HG03066 (cell line): ENCODE results near the gene HMGB2.

Source experiments
- ATAC-seq: cut with Tn5 transposase; IDR thresholded peaks from one replicate; pipeline ENCODE4 v1.9.1; 2021; ENCODE audit warnings: low read depth; ENCODE audit not compliant: unreplicated experiment

The HMGB2 gene

GRCh38 chr4:173337463-173337862 lies 3.3 kb upstream of the HMGB2 start:
- ATAC-seq = no peak

DNA sequence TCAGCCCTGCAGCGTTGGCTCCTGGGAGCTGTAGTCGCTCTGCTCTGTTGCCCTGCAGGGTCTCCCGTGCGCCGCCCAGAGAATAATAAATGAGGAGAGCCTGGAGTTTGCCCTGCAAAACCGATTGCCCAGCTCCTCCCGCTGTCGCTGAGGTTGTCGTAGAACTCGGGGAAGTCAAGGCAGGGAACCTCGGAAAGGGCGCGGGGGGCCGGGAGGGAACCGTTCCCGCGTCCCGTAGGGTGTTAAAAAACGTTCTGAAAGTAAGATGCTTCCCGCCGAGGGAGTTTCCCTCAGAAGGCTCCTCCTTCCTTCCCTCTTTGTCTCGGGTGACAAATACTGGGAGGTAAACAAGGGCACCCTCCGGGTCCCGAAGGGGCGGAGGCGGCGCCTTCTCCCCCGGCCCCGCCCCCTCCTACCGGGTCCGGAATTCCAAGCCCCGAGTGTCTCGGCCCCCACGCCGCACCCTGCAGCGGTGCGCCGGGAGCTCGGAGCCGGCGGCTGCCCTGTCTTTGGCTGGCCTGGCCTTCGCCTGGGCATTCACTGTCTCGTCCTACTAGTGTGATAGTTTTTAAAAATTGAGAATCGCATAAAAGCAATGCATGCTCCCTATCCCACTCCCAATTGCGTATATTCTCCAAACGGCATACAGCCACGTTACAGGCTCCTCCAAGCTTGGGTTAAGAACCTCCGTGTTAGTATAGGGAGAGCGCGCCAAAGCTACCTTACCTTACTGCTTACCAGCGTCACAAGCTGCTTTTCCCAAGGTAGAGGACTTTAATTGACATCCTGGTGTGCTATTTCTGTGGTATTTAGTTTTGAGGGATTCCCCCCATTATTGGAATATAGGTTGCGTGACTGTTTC lies 964 bp upstream of the HMGB2 start:
- peak; percentile 37 for ATAC-seq

- ATAC-seq = peak; percentile 4
These were observed 487 bp downstream of the HMGB2 start for GRCh38 chr4:173333658-173334084.

DNA sequence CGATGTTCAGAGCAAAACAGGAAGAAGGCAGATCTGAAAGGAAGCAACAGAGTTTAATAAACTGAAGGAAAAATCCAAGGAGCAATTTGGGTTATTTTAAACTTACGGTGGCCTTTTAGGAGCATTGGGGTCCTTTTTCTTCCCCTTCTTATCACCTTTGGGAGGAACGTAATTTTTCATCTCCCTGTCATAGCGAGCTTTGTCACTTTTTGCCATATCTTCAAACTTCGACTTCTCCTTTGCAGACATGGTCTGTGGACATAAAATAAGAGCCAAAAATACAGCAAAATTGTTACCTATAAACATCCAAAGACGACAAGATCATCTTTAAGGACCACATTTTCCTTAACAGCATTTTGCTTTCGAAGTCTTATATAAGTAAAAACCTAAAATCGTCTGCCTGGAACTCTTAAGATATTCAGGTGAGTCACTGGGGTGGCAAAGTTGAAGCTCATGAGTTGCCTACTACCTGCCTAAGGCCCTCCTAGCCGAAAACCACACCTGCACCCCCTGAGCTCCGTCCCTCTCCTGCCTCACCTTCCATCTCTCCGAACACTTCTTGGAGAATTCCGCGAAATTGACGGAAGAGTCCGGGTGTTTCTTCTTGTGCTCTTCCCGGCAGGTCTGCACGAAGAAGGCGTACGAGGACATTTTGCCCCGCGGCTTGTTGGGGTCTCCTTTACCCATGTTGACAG lies 1.0 kb downstream of the HMGB2 start:
- ATAC-seq = no peak

DNA sequence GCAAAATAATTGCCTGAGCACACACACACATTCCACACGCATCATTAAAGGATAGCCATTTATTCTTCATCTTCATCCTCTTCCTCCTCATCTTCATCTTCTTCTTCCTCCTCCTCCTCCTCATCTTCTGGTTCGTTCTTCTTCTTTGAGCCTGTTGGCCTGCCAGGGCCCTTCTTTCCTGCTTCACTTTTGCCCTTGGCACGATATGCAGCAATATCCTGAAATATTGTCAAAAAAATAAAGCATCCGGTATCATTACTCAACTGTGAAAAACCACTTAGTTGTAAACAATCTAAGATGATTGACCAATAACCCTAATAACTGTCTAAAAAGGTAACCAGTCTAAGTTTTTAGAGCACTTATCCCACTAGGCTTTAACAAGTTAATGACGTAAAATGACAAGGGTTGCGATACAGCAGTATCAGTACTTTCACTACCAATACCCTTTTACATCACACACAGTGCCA lies 2.1 kb downstream of the HMGB2 start:
- no peak for ATAC-seq

DNA sequence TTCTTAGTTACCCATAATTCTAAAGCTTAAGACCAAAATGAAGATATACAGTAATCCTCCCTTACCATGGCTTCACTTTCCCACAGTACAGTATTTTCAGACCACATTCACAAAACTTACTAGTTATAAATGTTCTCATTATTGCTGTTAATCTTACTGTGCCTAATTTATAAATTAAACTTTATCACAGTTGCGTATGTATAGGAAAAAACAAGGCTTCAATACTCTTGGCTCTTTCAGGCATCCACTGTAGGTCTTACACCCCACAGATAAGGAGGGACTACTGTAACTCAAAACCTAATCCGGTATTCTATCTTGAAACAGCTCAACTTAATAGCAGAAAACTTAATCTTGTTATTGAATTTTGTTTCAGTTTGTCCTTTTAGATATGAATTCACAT lies 3.6 kb downstream of the HMGB2 start:
- no peak for ATAC-seq

DNA sequence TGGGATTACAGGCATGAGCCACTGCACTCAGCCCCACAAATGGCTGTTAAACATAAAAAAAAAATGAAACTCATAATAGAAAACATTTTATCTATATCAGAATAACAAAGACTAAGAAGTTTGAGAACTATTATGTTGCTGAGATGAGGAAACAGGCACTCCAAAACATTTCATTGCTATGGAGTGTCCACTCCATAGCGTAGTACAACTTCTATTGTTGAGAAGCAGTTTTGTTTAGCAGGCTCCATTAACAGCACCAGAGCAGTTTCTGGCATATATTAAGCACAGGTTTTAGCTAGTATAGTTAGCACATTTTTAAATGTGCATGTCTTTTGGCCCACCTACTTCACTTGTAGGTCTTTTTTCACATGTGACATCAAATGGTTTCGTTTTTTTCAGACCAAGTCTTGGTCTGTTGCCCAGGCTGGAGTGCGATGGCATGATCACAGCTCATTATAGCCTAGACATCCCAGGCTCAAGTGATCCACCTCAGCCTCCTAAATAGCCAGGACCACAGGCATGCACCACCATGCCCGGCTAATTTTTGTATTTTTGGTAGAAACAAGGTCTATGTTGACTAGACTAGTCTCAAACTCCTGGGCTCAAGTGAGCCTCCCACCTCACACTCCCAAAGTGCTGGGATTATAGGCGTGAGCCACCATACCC lies 5.8 kb downstream of the HMGB2 start:
- ATAC-seq = no peak

DNA sequence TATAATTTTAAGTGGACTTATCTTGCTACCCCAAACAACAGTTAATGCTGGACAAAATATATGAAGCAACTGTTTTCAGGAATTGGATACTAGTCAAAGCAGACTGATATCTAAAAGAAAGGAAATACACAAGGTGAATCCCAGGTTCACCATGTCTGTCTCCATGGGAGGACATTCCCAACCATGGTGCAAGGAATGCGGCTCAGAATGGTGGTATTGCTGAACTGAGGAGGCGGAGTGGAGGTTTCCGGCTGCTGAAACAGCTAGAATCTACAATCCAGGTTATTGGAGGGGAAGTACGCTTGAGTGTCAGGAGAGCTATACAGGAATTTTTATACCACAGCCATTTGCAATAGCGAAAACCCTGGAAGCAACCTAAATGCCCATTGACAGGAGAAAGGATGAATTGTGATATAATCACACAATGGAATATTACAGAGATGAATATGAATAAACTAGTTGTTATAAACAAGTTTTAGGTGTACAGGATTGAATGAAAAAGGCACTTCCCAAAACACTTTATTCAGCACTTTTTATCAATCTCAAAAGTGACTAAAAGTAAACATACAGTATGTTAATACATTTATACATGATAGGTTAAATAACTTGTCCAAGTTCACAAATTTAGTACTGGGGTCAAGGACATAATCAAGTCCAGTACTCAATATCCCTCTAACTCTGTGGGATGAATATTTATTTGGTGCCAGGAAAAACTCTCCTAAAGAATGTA lies 9.0 kb downstream of the HMGB2 start:
- ATAC-seq = no peak

- no peak for ATAC-seq
These were observed 14.5 kb downstream of the HMGB2 start for GRCh38 chr4:173319696-173320095.

DNA sequence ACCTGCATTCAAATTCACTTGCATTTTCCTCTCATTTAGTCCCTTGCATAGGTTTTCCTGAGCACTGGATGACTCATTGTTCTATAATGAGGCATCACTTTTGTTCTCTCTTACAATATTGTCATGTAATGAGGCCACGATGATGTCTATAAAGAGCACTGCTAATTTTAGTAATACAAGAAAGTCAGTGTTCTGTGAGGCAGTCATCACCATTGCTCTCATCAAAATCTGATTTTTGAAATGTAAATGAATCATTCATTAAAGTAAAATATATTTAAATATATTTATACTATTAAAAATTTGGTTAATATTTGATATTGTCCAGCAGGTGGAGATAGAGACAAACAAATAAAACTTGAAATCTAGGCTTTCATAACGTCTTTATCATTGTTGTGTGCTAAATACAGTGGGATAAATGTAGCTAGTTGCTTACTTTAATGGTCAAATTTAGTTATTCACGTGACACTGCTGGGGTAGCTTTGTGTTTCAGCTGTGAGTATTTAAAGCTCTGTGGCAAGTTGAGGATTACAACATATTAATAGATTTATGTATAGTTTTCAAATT lies 15.4 kb downstream of the HMGB2 start:
- no peak for ATAC-seq

GRCh38 chr4:173318240-173318639 lies 15.9 kb downstream of the HMGB2 start:
- ATAC-seq = no peak

DNA sequence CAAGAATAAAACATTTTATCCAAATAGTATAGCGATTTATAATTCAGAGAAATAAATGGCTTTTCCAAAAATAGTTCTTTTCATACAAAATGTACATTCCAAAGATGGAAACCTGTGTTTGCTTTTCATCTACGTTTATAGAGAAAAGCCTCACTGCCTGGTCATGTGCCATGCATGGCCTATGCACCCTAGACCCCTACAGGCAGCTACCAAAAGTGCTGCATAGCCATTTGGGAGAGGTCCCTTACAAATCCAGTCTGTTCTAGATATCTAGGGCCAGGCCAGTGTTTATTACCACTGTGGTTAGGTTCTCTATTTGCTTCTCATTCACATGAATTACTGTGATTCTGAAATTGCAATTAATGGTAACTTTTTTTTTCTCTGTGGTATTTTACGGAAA lies 17.2 kb downstream of the HMGB2 start:
- ATAC-seq = no peak

DNA sequence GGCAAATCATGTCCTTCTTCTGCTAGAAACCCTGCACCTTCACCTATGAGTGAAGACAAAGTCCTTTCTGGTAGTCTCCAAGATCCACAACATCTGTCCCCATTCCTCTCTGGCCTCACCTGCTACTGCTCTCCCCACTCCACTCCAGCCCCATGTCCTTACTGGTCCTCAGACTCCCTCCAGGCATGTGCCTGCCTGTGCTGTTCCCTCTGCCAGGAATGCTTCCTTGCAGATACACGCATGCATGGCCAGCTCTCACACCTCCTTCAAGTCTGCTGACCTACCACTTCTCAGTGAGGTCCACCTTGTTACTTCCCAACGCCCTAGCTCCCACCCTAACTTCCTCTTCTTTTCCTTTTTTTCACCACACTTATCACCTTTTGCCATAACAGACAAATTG lies 18.1 kb downstream of the HMGB2 start:
- no peak for ATAC-seq

GRCh38 chr4:173314715-173315114 lies 19.4 kb downstream of the HMGB2 start:
- no peak for ATAC-seq

- ATAC-seq = no peak
These were observed 22.8 kb downstream of the HMGB2 start for GRCh38 chr4:173311368-173311767.

GRCh38 chr4:173307778-173308177 lies 26.4 kb downstream of the HMGB2 start:
- no peak for ATAC-seq

- ATAC-seq = no peak
These were observed 32.5 kb downstream of the HMGB2 start for GRCh38 chr4:173301518-173302201.

DNA sequence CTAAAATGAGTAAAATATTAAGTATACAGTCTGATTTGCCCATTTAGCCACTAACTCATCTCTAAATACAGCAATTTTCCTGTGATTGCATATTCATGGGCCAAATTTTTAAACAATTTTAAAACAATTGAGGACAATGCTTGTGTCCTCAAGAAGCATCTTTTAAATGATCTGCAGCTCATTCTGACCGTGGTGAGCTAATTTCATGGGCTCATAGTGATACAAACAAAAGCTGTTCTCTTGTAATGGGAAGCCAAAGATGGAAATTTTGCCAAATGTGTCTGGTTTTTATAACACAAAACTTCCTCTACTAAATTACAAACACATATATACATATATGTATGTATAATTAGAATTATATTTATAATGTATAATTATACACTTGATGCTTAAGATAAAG lies 39.7 kb downstream of the HMGB2 start:
- ATAC-seq = no peak

GRCh38 chr4:173293663-173294062 lies 40.5 kb downstream of the HMGB2 start:
- no peak for ATAC-seq

DNA sequence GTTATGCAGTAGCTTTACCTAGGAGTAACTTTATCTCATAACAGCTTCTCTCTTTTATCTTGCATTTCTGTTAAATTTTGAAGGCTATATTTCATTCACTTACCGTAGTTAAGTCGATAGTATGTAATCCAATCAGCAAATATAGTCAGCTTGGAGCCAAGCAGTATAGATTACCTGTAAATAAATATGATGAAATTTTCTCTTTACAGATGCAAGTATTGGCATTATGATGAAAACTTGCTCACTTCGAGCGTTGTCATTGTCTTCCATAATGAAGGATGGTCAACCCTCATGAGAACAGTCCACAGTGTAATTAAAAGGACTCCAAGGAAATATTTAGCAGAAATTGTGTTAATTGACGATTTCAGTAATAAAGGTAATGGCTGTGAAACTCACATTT lies 42.3 kb downstream of the HMGB2 start:
- no peak for ATAC-seq
